Ishikawa (cell line): ENCODE results near the gene TROAP.

Experiments used
- CEBPB ChIP-seq: IDR thresholded peaks from 2 replicates; pipeline ENCODE4 v1.6.1; 2012
- CREB1 ChIP-seq: IDR thresholded peaks from 2 replicates; pipeline ENCODE4 v1.6.1; 2012; ENCODE audit warnings: low read depth
- EP300 ChIP-seq: IDR thresholded peaks from 2 replicates; pipeline ENCODE4 v1.6.1; 2012; ENCODE audit warnings: borderline replicate concordance
- FOXM1 ChIP-seq: IDR thresholded peaks from 2 replicates; pipeline ENCODE4 v1.6.1; 2012; ENCODE audit warnings: low read depth, borderline replicate concordance
- NFIC ChIP-seq: IDR thresholded peaks from 2 replicates; pipeline ENCODE4 v1.6.1; 2012
- RAD21 ChIP-seq: IDR thresholded peaks from 2 replicates; pipeline ENCODE4 v1.6.1; 2012; ENCODE audit warnings: low read depth
- TAF1 ChIP-seq: IDR thresholded peaks from 2 replicates; pipeline ENCODE4 v1.6.1; 2012; ENCODE audit warnings: low read depth, mild to moderate bottlenecking
- TEAD4 ChIP-seq: IDR thresholded peaks from 2 replicates; pipeline ENCODE4 v1.6.1; 2012
- YY1 ChIP-seq: IDR thresholded peaks from 2 replicates; pipeline ENCODE4 v1.6.1; 2012; ENCODE audit warnings: low read depth
- ZBTB7A ChIP-seq: IDR thresholded peaks from 2 replicates; pipeline ENCODE4 v1.6.1; 2012; ENCODE audit warnings: low read depth
- TF ChIP-seq, protein P1 (sequence below): IDR thresholded peaks from 2 replicates; pipeline ENCODE4 v1.6.1; 2012
- TF ChIP-seq, protein P2 (sequence below): IDR thresholded peaks from 2 replicates; pipeline ENCODE4 v1.6.1; 2012; ENCODE audit warnings: low read depth, mild to moderate bottlenecking

DNA sequence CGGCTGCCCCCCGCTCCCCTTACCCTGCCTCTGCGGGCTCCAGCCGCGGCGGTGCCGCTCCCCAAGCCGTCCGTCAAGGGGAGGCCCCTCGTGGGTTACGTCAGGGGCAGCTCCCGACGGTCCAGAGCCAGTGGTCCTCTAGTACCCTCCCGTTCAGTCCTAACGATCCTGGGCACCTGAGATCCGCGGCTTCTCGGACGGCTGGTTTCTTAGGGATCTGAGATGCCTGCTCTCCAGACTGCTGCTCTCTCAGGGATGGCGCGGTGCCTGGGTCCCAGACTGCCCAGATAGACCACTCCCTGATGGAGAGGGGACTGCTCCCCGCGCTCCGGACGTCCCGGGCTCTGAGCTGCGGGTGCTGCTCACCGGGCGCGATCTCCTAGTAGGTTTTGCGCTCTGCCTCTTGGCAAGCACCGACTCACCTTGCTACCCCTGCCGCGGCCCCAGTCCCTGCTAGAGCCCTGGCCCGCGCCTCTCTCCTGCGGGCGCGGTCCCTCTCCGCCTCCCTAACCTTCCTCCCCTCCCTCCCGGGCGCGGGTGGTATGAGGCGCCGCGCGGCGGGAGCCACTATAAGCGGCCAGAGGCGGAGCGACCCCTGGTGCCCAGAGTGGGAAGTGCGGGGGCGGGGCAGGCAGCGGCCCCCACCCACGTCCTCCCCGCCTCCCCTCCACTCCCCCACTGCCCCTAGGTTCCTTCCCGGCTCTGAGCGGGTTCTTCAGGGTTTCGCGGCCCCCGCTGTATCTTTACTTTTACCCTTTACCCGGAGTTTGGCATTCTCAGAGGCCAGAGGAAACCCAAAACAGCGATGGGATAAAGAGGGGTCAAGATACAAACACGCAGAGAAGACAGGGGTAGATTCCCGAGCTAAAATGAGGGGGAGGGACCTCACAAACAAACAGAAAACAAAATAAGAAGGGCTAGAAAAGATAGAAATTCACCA, 13.9 kb downstream of the TROAP start, which contains the start of gene C1QL4:
- peak; percentile 60 for TF ChIP-seq RAD21
- TF ChIP-seq EP300, result no peak
- peak; percentile 49; the same call in 1 of the 2 replicates for TF ChIP-seq NFIC
- 0 out of 2 replicates have a peak, but pooled peaks have one; percentile 34 for TF ChIP-seq YY1
- TF ChIP-seq TEAD4, result peak; percentile 58
- peak; percentile 88 for TF ChIP-seq ZBTB7A
- TF ChIP-seq, protein P1, sequence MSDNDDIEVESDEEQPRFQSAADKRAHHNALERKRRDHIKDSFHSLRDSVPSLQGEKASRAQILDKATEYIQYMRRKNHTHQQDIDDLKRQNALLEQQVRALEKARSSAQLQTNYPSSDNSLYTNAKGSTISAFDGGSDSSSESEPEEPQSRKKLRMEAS, result peak; percentile 75
- TF ChIP-seq TAF1, result peak; percentile 42; the same call in 1 of the 2 replicates
- no peak for TF ChIP-seq CEBPB
- no peak for TF ChIP-seq FOXM1
- no peak for TF ChIP-seq CREB1
- TF ChIP-seq, protein P2, sequence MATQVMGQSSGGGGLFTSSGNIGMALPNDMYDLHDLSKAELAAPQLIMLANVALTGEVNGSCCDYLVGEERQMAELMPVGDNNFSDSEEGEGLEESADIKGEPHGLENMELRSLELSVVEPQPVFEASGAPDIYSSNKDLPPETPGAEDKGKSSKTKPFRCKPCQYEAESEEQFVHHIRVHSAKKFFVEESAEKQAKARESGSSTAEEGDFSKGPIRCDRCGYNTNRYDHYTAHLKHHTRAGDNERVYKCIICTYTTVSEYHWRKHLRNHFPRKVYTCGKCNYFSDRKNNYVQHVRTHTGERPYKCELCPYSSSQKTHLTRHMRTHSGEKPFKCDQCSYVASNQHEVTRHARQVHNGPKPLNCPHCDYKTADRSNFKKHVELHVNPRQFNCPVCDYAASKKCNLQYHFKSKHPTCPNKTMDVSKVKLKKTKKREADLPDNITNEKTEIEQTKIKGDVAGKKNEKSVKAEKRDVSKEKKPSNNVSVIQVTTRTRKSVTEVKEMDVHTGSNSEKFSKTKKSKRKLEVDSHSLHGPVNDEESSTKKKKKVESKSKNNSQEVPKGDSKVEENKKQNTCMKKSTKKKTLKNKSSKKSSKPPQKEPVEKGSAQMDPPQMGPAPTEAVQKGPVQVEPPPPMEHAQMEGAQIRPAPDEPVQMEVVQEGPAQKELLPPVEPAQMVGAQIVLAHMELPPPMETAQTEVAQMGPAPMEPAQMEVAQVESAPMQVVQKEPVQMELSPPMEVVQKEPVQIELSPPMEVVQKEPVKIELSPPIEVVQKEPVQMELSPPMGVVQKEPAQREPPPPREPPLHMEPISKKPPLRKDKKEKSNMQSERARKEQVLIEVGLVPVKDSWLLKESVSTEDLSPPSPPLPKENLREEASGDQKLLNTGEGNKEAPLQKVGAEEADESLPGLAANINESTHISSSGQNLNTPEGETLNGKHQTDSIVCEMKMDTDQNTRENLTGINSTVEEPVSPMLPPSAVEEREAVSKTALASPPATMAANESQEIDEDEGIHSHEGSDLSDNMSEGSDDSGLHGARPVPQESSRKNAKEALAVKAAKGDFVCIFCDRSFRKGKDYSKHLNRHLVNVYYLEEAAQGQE, result no peak
